K562 (cell line): Measurements from ENCODE around the gene PYDC1. TPM values are rescaled to one million over a fixed set of nuclear protein-coding genes. Genes with fewer than 3 reads are reported as not detected.

Experiments used
- BCOR ChIP-seq: fragments of 450-650 bp; IDR thresholded peaks from 2 replicates; pipeline ENCODE4 v1.6.1; 2016
- CEBPB ChIP-seq: fragments of 450-650 bp; IDR thresholded peaks from 2 replicates; pipeline ENCODE4 v1.6.1; 2016; ENCODE audit warnings: missing genetic modification characterization, missing compliant biosample characterization
- E2F3 ChIP-seq: fragments of 250-450 bp; sonication (Bioruptor Pico); IDR thresholded peaks from 2 replicates; pipeline ENCODE4 v1.4.0; 2020; ENCODE audit warnings: mild to moderate bottlenecking
- GABPA ChIP-seq: fragments of 200-800 bp; sonication (Bioruptor generic); conservative IDR thresholded peaks from 2 replicates; pipeline ENCODE4 v1.6.1; 2016; ENCODE audit warnings: low read depth, missing genetic modification characterization, missing compliant biosample characterization
- HCFC1 ChIP-seq: IDR thresholded peaks from 2 replicates; pipeline ENCODE4 v1.6.1; 2012; ENCODE audit warnings: low read depth, low read length, improper control_type of control experiment
- HLTF ChIP-seq: fragments of 450-650 bp; IDR thresholded peaks from 2 replicates; pipeline ENCODE4 v1.6.1; 2016
- HMBOX1 ChIP-seq: sonication (generic); IDR thresholded peaks from 2 replicates; pipeline ENCODE4 v1.6.1; 2016
- HNRNPK ChIP-seq: fragments of 200-400 bp; formaldehyde crosslinking; IDR thresholded peaks from one replicate; pipeline ENCODE4 v1.6.1; 2018; ENCODE audit warnings: mild to moderate bottlenecking, low read depth, low read length; ENCODE audit not compliant: poor library complexity, severe bottlenecking
- IRF1 ChIP-seq: sonication (generic); formaldehyde crosslinking; IDR thresholded peaks from 2 replicates; pipeline ENCODE4 v1.8.0; 2022; ENCODE audit warnings: missing genetic modification reagents, mild to moderate bottlenecking, borderline replicate concordance
- JUN ChIP-seq, 2 experiments: sonication (generic) in 1 of 2; formaldehyde crosslinking in 1 of 2; IDR thresholded peaks; 2 replicates each; pipeline versions ENCODE4 v1.6.1 to v1.8.0; 2012 to 2022; ENCODE audit warnings: borderline replicate concordance in 2 of 2, mild to moderate bottlenecking in 2 of 2, improper control_type of control experiment in 1 of 2, low read depth in 1 of 2, low read length in 1 of 2, missing genetic modification reagents in 1 of 2
- JUND ChIP-seq, 2 experiments: IDR thresholded peaks; 2 replicates in 1 of 2; 3 replicates in 1 of 2; pipeline ENCODE4 v1.6.1; 2011; ENCODE audit warnings: borderline replicate concordance in 2 of 2, low read depth in 2 of 2, low read length in 2 of 2, improper control_type of control experiment in 1 of 2, missing biosample characterization in 1 of 2, missing genetic modification characterization in 1 of 2, missing genetic modification reagents in 1 of 2
- KHSRP ChIP-seq: fragments of 450-650 bp; IDR thresholded peaks from 2 replicates; pipeline ENCODE4 v1.6.1; 2017
- MCM2 ChIP-seq: fragments of 450-650 bp; IDR thresholded peaks from 2 replicates; pipeline ENCODE4 v1.6.1; 2017; ENCODE audit warnings: low read depth, mild to moderate bottlenecking
- NFIC ChIP-seq: fragments of 450-650 bp; IDR thresholded peaks from 2 replicates; pipeline ENCODE4 v1.6.1; 2017; ENCODE audit warnings: mild to moderate bottlenecking, inconsistent platforms
- NFYB ChIP-seq: IDR thresholded peaks from 2 replicates; pipeline ENCODE4 v1.6.1; 2011; ENCODE audit warnings: mild to moderate bottlenecking, moderate library complexity; ENCODE audit not compliant: insufficient read length; ENCODE audit errors: extremely low read depth
- NONO ChIP-seq, 2 experiments: fragments of 200-400 bp in 1 of 2; fragments of 450-650 bp in 1 of 2; formaldehyde crosslinking in 1 of 2; IDR thresholded peaks; 2 replicates each; pipeline ENCODE4 v1.6.1; 2017; ENCODE audit warnings: low read depth in 2 of 2, mild to moderate bottlenecking in 2 of 2, moderate library complexity in 2 of 2, low read length in 1 of 2
- RB1 ChIP-seq: fragments of 450-650 bp; IDR thresholded peaks from 2 replicates; pipeline ENCODE4 v1.6.1; 2017; ENCODE audit warnings: low read depth, mild to moderate bottlenecking
- RERE ChIP-seq: sonication (generic); formaldehyde crosslinking; IDR thresholded peaks from 2 replicates; pipeline ENCODE4 v1.8.0; 2023; ENCODE audit warnings: missing genetic modification reagents, mild to moderate bottlenecking, borderline replicate concordance
- TCF3 ChIP-seq: sonication (generic); formaldehyde crosslinking; IDR thresholded peaks from 2 replicates; pipeline ENCODE4 v1.4.0; 2020; ENCODE audit warnings: mild to moderate bottlenecking, missing genetic modification reagents
- TSC22D4 ChIP-seq: fragments of 450-650 bp; IDR thresholded peaks from 2 replicates; pipeline ENCODE4 v1.6.1; 2016; ENCODE audit warnings: missing genetic modification characterization, missing biosample characterization, control low read depth
- ZC3H8 ChIP-seq: fragments of 450-650 bp; IDR thresholded peaks from 2 replicates; pipeline ENCODE4 v1.6.1; 2017
- ZFX ChIP-seq: sonication (generic); formaldehyde crosslinking; IDR thresholded peaks from 2 replicates; pipeline ENCODE4 v1.8.0; 2022; ENCODE audit warnings: mild to moderate bottlenecking, missing genetic modification reagents, moderate library complexity
- polyA plus RNA-seq, 8 experiments: library from polyadenylated mRNA; depleted of rRNA in 4 of 8; stranded (reverse) in 5 of 8; unstranded in 3 of 8; fragments of >200 nt; fragmentation: Nextera tagmentation in 2 of 8; fragmentation: Illumina TruSeq in 1 of 8; extraction: Ambion mirVana in 2 of 8; extraction: Trizol in 1 of 8; gene quantifications; 2 replicates each; pipeline versions ENCODE4 v1.2.1 to v1.2.3, GENCODE V29; 2011 to 2014; ENCODE audit warnings: inconsistent platforms in 1 of 8, missing spikeins in 1 of 8
- total RNA-seq, 7 experiments: library from RNA; depleted of rRNA in 6 of 7; stranded (reverse); fragments of >200 nt in 6 of 7; fragmentation: Illumina TruSeq in 2 of 7; extraction: Trizol in 2 of 7; gene quantifications; 2 replicates each; pipeline versions ENCODE4 v1.2.1 to v1.2.3, GENCODE V29; 2011 to 2021; ENCODE audit warnings: low replicate concordance in 1 of 7

Gene PYDC1
- total and polyA plus RNA-seq, 9 of the 15 experiments (the other 6 are each of a cell fraction or from before 2014, with no cell fraction given): not detected

- TF ChIP-seq TCF3 (CRISPR knock-in tag): no peak
- no peak for TF ChIP-seq KHSRP
- TF ChIP-seq TSC22D4 (tag): no peak
- TF ChIP-seq HCFC1: peak; percentile 59; the same call in 1 of the 2 replicates
- no peak for TF ChIP-seq NFYB
- no peak; the same call in 1 of the 2 replicates for TF ChIP-seq BCOR
- TF ChIP-seq HLTF: no peak; the same call in 1 of the 2 replicates
- no peak; the same call in 1 of the 2 replicates for TF ChIP-seq JUN (IDR thresholded peaks at IDR 0.05; ENCODE audit: borderline replicate concordance, low read depth, low read length)
- peak; percentile 74 for TF ChIP-seq JUN (CRISPR knock-in tag; IDR thresholded peaks at IDR 0.05; ENCODE audit: borderline replicate concordance)
- peak; percentile 85 for TF ChIP-seq ZFX
- TF ChIP-seq NONO (IDR thresholded peaks at IDR 0.05; ENCODE audit: low read depth in 2 of 2, low read length in 1 of 2): peak; percentile 99 to 100
- TF ChIP-seq HMBOX1: no peak
- no peak for TF ChIP-seq MCM2
- TF ChIP-seq GABPA: peak; percentile 2; the same call in 1 of the 2 replicates
- TF ChIP-seq ZC3H8: 0 out of 2 replicates have a peak, but pooled peaks have one; percentile 38
- peak; percentile 9 for TF ChIP-seq HNRNPK
- no peak for TF ChIP-seq RERE (CRISPR knock-in tag)
- TF ChIP-seq JUND (IDR thresholded peaks at IDR 0.05; ENCODE audit: borderline replicate concordance, low read depth, low read length): peak; percentile 98
- TF ChIP-seq JUND (tag; IDR thresholded peaks at IDR 0.05; ENCODE audit: borderline replicate concordance, low read depth, low read length): no peak
- peak; percentile 96 for TF ChIP-seq RB1
- peak; percentile 93 for TF ChIP-seq IRF1 (CRISPR knock-in tag)
- TF ChIP-seq CEBPB (tag): no peak
- peak; percentile 72; the same call in 1 of the 2 replicates for TF ChIP-seq E2F3 (CRISPR knock-in tag)
- TF ChIP-seq NFIC: peak; percentile 83
Measured at GRCh38 chr16:31179747-31180459, 37.0 kb downstream of the PYDC1 start, which contains the start of gene FUS (continued).
